GM12874 (cell line): Measurements from ENCODE around the gene IER3IP1.

Experiments
- TF ChIP-seq, protein P1 (sequence below): IDR thresholded peaks from 2 replicates; pipeline ENCODE4 v1.5.1; 2011; ENCODE audit warnings: low read depth, mild to moderate bottlenecking, control low read depth, low read length, moderate library complexity; ENCODE audit not compliant: insufficient read depth

IER3IP1 gene

GRCh38 chr18:47108998-47109405 is 67.2 kb downstream of the IER3IP1 start:
- TF ChIP-seq, protein P1, sequence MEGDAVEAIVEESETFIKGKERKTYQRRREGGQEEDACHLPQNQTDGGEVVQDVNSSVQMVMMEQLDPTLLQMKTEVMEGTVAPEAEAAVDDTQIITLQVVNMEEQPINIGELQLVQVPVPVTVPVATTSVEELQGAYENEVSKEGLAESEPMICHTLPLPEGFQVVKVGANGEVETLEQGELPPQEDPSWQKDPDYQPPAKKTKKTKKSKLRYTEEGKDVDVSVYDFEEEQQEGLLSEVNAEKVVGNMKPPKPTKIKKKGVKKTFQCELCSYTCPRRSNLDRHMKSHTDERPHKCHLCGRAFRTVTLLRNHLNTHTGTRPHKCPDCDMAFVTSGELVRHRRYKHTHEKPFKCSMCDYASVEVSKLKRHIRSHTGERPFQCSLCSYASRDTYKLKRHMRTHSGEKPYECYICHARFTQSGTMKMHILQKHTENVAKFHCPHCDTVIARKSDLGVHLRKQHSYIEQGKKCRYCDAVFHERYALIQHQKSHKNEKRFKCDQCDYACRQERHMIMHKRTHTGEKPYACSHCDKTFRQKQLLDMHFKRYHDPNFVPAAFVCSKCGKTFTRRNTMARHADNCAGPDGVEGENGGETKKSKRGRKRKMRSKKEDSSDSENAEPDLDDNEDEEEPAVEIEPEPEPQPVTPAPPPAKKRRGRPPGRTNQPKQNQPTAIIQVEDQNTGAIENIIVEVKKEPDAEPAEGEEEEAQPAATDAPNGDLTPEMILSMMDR = no peak

- TF ChIP-seq, protein P1 = no peak
These were observed 67.8 kb downstream of the IER3IP1 start for GRCh38 chr18:47108373-47108772.
